ENCODE results near the gene DNAJC1.
"Not testable (repeated sequence)": the region's sequence is repeated elsewhere in the genome, so short reads cannot be mapped to it uniquely, and the experiment has no call there.

DNAJC1 gene

DNA sequence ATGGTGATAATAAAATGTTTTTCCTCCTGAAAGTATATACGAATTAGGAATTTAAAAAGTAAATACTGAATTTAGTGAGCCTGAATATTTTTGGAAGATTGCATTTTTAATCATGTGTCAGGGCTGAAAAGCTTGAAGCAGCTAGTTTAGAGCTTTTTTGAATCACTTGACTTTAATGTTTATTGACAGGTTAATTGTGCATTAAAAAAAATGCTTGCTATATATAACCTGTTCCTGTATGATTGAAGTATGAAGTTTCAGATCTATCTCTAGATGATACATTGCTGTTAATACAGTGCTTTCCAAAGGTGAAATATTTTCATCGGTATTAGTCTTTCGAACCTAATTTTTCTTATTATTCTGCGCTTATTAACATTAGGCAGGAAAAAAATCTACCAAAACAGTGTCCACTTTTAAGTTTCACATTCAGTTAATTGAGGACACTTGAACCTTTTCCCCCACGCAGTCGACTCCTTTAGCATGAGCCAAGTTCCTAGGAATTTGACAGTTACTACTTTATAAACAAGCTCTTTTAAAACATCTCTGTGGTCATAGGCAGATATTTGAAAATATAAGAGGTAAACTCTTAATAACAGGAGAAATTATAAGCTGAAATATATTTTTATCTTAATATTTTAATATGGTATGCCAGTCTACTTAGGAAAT lies 282.4 kb downstream of the DNAJC1 start:
- DNase-seq = no peak

GRCh38 chr10:21720090-21720489 lies 283.4 kb downstream of the DNAJC1 start:
- peak; percentile 25 for DNase-seq

DNA sequence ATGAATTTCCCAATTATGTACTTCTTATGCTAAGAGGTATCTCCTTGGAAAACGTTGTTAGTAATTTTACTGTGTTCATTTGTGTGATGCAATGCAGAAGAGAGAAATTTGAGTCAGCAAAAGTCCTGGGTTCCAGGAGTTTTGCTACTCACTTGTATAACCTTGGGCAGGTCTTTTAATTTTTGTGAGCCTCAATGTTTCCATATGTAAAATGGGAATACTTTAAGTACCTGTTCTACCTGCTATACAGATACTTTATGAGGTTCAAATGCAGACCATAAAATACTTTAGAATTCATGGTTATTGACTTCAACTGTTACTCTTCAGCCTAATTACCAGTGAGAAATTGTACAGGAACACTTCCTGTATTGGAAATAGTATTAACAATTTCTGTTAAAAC lies 284.0 kb downstream of the DNAJC1 start:
- DNase-seq = no peak

DNA sequence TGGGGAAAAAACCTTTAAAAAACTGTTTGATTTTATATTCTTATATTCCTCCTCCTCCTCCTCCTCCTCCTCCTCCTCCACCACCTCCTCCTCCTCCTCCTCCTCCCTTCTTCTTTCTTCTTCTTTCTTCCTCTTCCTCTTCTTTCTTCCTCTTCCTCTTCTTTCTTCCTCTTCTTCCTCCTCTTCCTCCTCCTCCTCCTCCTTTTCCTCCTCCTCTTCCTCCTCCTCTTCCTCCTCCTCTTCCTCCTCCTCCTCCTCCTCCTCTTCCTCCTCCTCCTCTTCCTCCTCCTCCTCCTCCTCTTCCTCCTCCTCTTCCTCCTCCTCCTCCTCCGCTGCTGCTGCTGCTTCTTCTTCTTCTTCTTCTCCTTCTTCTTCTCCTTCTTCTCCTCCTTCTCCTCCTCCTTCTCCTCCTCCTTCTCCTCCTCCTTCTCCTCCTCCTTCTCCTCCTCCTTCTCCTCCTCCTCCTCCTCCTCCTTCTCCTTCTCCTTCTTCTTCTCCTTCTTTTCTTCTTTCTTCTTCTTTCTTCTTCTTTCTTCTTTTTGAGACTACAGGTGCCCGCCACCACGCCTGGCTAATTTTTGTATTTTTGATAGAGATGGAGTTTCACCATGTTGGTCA lies 286.0 kb downstream of the DNAJC1 start:
- DNase-seq = not testable (repeated sequence)

DNA sequence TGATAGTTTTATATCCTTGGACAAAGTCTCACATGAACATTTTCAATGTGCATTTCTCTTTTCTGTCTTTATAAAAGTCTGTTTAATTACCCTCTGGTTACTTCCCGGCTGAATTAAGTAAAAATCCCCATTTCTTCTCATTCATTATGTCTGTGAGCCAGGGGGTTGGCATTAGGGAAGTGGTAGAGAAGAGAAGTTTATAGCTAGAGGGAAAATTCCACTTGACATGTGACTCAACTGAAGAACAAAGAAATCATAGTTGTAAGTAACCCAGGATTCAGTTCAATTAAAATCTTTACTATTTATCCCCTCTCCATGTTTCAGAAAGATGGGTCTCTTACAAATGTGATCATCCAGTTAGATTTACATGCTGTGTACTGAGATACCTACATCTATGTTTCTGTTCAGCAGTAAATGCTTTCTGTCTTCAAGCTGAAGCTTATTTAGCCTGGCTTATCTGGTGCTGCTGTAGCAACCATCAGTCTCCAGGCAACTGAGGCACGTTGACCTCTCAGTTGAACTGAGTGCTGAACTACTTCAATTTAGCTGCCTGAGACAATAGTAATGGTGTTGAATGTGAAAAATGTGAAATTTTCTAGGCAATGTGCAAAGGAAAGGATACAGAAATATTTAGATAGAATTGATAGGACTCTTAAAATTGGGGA lies 287.9 kb downstream of the DNAJC1 start:
- no peak for DNase-seq

DNA sequence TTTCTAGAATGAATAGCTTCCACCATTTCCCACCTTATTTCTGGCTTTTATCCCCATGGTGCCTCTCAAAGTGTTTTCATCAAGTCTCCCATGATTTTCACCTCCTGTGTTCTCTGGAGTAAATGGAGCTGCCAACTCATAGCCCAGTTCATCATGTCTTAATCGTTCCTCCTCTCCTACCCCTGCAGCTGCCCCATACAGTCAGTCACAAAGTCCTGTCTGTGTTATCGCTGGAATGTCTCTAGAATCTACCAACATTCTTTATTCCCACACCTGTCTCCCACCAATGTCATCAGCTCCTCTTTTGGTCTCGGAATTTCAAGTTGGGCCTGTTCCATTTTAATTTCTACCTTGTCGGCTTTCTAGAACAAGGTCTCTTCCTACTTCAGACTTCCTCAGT lies 290.6 kb downstream of the DNAJC1 start:
- DNase-seq = no peak

DNA sequence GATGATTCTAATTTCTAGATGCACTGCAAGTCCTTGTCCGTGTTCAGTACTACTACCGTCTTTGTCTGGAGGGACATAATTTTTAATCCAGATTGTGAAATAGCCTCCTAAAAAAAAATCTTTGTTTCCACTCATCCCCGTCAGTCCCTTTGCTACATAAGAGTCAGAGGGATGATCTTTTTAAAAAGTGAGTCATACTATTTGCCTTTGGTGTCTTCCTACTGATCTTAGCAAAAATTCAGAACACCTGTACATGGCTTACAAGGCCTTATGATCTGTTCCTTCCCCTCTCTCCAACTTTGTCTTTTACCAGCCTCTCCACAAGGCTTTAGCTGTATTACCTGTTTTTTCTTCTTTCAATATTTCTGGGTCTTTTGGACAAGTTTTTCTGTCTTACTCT lies 296.0 kb downstream of the DNAJC1 start:
- no peak for DNase-seq

Data from kidney glomerular epithelial cell (primary cell).